Muscle of leg (tissue), 11 donors: ENCODE data around the gene MED25. TPM values are rescaled to one million over a fixed set of nuclear protein-coding genes. Genes with fewer than 3 reads are reported as not detected.

Experiments used
- DNase-seq: peaks from one replicate; pipeline ENCODE4 v3.0.0; 2013
- H3K27ac ChIP-seq: one replicate; pipeline ENCODE4 v1.5.1; 2013; ENCODE audit warnings: mild to moderate bottlenecking, low read length, control low read depth
- H3K27me3 ChIP-seq: one replicate; pipeline ENCODE4 v1.6.1; 2013; ENCODE audit warnings: low read length; ENCODE audit not compliant: control insufficient read depth, insufficient read depth
- H3K36me3 ChIP-seq: one replicate; pipeline ENCODE4 v1.6.1; 2013; ENCODE audit warnings: low read length; ENCODE audit not compliant: control insufficient read depth, insufficient read depth
- H3K4me1 ChIP-seq: one replicate; pipeline ENCODE4 v1.6.1; 2013; ENCODE audit warnings: low read length; ENCODE audit not compliant: control insufficient read depth, insufficient read depth
- H3K4me3 ChIP-seq: one replicate; pipeline ENCODE4 v1.5.1; 2013; ENCODE audit warnings: low read length, control low read depth
- H3K9me3 ChIP-seq: replicated peaks from 2 replicates; pipeline ENCODE4 v1.6.1; 2013; ENCODE audit warnings: low read depth, low read length; ENCODE audit not compliant: control insufficient read depth
- WGBS: methylation state at CpG from one replicate; pipeline ENCODE4 v1.1.5; 2013; ENCODE audit warnings: missing lambda C conversion rate; ENCODE audit not compliant: insufficient coverage; 5-methylcytosine and 5-hydroxymethylcytosine counted together
- polyA plus RNA-seq, 8 donors: library from polyadenylated mRNA; unstranded; fragments of 120-200 nt; gene quantifications; one replicate each; pipeline versions ENCODE4 v1.2.1 to v1.2.3, GENCODE V29; 2013; ENCODE audit warnings: inconsistent platforms in 1 of 8, low replicate concordance in 1 of 8; ENCODE audit not compliant: insufficient read length in 8 of 8, insufficient read depth in 1 of 8
- total RNA-seq: library from RNA; stranded (reverse); fragments of 120-200 nt; gene quantifications from one replicate; pipeline ENCODE4 v1.2.4, GENCODE V29; 2013

Gene MED25
- total and polyA plus RNA-seq, 9 donors = 9.6 to 41.0 (median 34.0) TPM

DNA sequence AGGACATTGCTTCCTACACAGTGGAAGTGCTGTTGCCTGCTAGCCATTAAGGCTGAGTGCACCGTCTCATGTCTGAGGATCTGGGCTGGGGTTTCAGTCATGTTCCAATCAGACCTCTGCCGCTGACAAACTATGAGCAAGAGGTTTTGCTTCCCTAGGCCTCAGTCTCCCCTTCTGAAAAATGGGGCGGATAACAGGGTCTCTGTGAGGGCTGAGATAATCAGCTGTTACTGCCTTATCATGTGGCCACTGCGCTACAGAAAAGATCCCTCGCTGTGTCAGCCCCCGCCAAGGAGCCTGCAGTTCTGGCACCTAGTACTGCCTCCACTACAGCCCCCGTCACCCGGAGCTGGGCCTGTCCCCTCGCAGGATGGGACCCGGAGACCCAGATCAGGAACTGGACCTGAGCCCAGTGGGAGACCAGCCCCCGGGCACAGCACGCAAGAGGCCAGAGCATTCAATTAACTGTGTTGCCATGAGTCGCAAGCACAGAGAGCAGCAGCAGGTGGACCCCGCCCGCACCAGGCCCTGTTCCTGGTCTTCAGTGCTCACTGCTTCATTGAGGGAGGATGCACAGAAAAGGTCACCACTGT, 52.3 kb downstream of the MED25 start:
- Histone ChIP-seq H3K27ac (peak overlapping the region; percentile 92), H3K4me3 (peak overlapping the region; percentile 48), H3K4me1 (peaks cover 52% of the 10 kb centered on the region), H3K9me3 (no peaks in the 10 kb centered on the region), H3K27me3 (no peaks in the 10 kb centered on the region), H3K36me3 (peaks cover 30% of the 10 kb centered on the region)
- 72% methylated on average over 15 of the region's 15 CpGs for WGBS
- DNase-seq = no peak

DNA sequence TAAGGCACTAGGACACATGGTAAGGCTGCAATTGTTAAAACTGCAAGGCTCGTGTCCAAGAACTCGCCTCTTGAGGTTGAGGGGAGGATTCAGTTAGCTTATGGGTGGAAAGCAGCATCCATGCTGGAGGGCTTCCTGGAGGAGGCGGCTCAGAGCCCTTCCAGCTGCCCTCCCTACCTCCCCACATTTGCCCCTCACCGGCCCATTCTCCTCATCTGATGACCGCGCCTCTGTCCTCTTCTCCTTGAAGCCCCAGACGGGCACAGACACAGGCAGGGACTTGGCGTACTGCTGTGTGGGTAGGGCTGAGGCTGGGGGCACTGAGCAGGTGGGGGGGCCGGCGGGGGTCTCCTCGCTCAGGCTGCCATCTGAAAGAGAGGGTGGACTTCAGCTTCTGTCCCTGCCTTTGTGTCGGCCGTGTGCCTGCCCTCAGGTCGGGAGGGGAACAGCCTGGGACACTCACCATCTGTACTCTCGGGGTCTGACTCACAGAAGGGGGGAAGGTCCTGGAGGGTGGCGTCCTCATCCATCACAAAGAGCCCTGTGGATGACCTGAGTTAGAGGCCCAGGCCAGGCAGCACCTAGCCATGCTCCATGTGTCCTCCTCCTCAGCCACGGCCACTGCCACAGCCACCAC, 53.4 kb downstream of the MED25 start:
- H3K4me1 ChIP-seq = peaks cover 48% of the 10 kb centered on the region

DNA sequence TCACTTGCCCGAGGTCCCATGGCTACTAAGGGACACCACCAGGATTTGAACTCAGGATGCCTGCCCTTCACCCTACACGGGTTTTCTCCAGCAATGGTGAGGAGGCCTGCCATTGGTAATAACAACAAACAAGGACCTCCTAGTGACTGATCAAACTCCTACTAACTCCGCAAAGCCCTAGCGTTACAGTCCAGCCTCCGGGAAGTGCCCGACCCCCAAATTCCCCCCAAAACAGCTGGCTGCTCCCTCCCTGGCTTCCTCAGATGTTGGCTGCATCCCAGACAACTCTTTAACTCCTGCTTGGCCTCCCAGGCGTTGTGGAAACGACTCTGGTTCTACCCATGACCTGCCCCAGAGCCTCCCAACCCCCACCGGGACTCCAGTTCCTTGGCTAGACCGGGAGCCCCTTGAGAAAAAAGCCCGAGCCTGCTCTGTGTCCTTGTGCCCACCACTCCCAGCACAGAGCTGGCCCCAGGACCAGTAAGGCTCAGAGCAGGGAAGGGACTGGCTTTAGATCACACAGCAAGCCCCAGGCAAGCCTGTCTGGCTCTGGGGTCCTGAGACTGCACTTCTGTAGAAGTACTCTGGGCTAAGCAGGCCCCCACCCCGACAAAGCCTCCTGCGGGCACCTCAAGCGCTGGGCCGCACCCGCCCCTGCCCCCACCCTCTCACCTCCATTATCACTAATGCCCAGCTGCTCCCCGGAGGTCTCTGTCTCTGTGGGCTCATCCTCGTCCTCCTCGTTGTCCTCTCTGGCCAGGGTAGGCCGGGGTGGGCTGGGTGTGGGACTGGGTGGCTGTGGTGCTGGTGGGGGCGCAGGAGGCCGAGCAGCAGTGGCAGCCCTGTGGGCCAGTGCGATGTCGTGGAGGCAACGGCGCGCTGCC, 54.4 kb downstream of the MED25 start:
- peaks cover 30% of the 10 kb centered on the region for H3K36me3 ChIP-seq
- no peak overlapping the region for H3K27ac ChIP-seq
- 73% methylated on average over 14 of the region's 27 CpGs for WGBS
- no peak overlapping the region for H3K4me3 ChIP-seq
- peaks cover 43% of the 10 kb centered on the region for H3K4me1 ChIP-seq
- DNase-seq = peak; percentile 35
- no peaks in the 10 kb centered on the region for H3K9me3 ChIP-seq
- no peaks in the 10 kb centered on the region for H3K27me3 ChIP-seq

More for the DNA sequence above, 53.4 kb downstream of the MED25 start:
- 93% methylated on average over 4 of the region's 17 CpGs for WGBS
- Histone ChIP-seq H3K4me3 (no peak overlapping the region), H3K9me3 (no peaks in the 10 kb centered on the region), H3K36me3 (peaks cover 30% of the 10 kb centered on the region), H3K27ac (no peak overlapping the region), H3K27me3 (no peaks in the 10 kb centered on the region)
- peak; percentile 40 for DNase-seq

DNA sequence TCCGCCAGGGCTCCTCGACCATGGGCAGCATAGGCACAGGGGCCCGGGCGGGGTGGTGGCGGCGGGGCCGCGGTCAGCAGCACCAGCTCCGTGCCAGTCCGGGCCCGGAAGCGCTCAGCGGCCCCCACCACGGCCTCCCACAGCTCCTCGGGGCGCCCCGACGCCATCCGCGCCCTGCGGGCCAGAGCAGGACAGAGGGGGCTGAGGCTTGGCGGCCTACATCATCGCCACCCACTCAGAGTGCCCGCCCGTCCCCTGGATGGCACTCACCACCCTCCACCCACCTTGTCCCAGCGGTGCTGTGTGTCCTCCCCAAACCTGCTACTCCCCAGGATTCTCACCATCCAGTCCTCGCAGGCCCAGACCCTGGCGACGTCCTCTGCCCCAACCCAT, 55.0 kb downstream of the MED25 start:
- H3K4me1 ChIP-seq = peaks cover 39% of the 10 kb centered on the region
- H3K27me3 ChIP-seq = no peaks in the 10 kb centered on the region
- no peak for DNase-seq
- WGBS = 95% methylated on average over 28 of the region's 29 CpGs
- H3K27ac ChIP-seq = no peak overlapping the region
- no peaks in the 10 kb centered on the region for H3K9me3 ChIP-seq
- H3K4me3 ChIP-seq = no peak overlapping the region
- peaks cover 30% of the 10 kb centered on the region for H3K36me3 ChIP-seq

DNA sequence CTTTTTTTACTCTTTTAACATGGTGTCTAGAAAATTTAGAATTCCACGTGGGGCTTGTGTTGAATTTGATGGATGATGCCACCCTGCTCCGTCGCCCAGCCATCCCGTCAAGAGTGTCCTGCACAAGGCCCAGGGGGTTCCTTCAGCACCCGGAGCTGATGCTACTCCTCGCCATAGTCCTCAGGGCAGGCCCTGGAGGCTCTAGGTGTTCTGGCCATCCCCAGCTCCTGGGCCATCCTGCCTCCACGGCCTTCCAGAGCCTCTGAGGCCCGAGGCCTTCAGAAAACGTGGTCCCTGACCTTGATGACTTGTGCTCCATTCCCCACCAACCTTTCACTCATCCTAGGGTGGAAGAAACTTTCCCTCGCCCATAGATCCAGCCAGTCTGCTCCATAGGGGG, 55.7 kb downstream of the MED25 start:
- H3K9me3 ChIP-seq = no peaks in the 10 kb centered on the region
- H3K4me1 ChIP-seq = peaks cover 39% of the 10 kb centered on the region
- H3K27ac ChIP-seq = no peak overlapping the region
- H3K36me3 ChIP-seq = peaks cover 34% of the 10 kb centered on the region
- H3K4me3 ChIP-seq = no peak overlapping the region
- H3K27me3 ChIP-seq = no peaks in the 10 kb centered on the region
- DNase-seq = no peak
- WGBS = 89% methylated on average over 7 of the region's 10 CpGs

DNA sequence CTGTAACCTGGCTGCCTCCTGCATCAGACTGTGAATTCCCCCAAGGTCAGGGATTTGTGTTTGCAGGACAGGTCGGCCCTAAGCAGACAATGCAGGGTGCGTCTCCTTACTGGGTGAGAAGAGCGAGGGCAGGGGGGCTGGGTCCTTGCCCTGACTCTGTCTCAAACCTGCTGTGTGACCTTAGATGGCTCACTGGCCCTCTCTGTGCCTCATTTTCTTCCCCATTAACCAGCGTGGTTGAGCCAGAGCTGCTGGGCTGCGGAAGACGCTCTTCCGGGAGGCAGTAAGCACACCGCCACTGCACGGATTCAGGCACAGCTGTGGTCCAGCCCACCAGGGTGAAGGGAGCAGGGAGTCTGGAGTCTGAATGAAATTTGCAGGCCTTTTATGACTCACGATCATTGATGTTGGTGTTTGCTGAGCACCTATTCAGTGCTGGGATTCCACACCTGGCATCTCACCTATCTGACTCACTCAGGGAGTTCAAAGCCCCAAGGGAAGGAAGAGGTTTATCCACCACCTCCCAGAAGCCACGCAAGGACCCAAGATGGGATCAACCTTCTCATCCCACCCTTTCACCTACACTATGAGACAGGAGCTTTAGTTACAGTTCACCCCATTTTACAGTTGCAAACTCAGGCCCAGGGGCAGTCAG, 56.5 kb downstream of the MED25 start:
- no peak overlapping the region for H3K27ac ChIP-seq
- no peaks in the 10 kb centered on the region for H3K9me3 ChIP-seq
- no peak overlapping the region for H3K4me3 ChIP-seq
- H3K4me1 ChIP-seq = peaks cover 36% of the 10 kb centered on the region
- H3K27me3 ChIP-seq = no peaks in the 10 kb centered on the region
- DNase-seq = peak; percentile 33
- H3K36me3 ChIP-seq = peaks cover 40% of the 10 kb centered on the region
- WGBS = 93% methylated on average over 10 of the region's 11 CpGs

DNA sequence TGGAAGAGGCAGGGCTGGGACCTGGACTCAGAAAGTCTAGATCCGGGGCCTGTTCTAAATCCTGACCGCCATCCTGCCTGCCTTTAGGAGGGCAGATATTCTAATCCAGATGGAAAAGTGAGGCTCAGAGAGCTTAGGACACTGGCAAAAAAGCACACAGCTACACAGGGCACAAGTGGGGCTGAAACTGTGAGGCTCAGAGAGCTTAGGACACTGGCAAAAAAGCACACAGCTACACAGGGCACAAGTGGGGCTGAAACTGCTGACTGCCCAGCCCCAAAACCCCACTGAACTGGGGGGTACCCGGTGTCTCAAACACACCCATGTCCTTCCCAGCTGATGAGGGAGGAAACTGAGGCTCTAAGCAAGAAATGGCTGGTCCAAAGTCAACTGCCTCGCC, 57.1 kb downstream of the MED25 start:
- peaks cover 33% of the 10 kb centered on the region for H3K4me1 ChIP-seq
- no peaks in the 10 kb centered on the region for H3K27me3 ChIP-seq
- no peak for DNase-seq
- no peak overlapping the region for H3K4me3 ChIP-seq
- H3K27ac ChIP-seq = no peak overlapping the region
- 83% methylated on average over 4 of the region's 4 CpGs for WGBS
- H3K36me3 ChIP-seq = peaks cover 43% of the 10 kb centered on the region
- no peaks in the 10 kb centered on the region for H3K9me3 ChIP-seq

DNA sequence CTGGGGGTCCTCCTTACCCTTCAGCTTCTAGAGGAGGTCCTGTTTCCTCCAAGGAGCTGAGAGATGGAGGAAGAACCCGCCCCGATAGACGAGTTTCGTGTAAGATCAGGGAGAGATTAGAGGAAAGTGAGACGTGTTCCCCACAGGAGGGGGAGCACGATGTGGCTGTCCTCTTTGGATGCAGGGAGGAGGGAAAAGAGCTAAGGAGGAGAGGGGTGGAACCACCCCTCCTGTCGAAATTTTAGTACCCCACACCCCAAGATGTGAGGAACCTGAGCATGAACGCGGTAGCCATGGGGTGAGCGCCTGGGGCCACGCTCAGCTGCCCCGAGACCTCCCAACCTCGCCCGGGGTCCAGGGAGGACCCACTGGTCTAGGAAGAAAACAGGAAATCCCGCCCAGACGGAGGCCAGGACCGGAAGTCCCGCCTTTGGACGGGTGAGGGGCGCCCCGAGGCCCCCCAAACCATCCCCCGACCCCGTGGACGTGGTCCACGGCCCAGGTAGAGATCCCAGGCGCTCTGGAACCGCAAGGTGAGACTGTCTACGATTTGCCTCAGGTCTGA, 57.9 kb downstream of the MED25 start:
- H3K36me3 ChIP-seq = peaks cover 43% of the 10 kb centered on the region
- DNase-seq = peak; percentile 85
- peak overlapping the region; percentile 96 for H3K27ac ChIP-seq
- H3K27me3 ChIP-seq = no peaks in the 10 kb centered on the region
- WGBS = 0% methylated on average over 17 of the region's 28 CpGs
- peaks cover 25% of the 10 kb centered on the region for H3K4me1 ChIP-seq
- H3K4me3 ChIP-seq = peak overlapping the region; percentile 87
- no peaks in the 10 kb centered on the region for H3K9me3 ChIP-seq

DNA sequence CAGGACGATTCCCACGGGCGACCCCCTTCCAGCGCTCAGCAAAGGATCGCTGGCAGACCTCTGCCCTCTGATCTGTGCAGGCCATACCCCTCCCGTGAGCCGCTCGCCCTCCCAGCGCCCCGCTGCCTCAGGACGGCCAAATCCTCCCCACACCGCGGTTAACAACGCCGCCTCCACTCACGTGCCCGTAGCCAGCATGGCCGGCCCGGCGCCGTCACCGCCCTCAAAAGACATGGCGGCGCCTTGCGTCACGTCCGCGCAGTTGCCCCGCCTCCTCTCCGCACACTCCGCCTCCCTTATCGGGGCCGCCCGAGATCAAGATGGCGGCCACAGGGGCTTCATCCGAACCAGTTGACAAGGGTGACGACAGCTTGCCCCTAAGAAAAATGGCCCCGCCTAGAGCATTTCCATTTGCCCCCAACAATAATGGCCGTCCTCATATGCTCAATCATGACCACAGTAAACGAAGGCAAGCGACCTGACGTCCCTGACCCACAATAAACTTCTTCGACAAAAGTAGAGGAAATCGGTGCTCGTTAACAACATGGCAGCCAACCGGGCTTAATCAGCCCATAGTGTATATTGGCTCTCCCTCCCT, 58.4 kb downstream of the MED25 start:
- DNase-seq = peak; percentile 100
- WGBS = 0% methylated on average over 45 of the region's 46 CpGs
- Histone ChIP-seq H3K27me3 (no peaks in the 10 kb centered on the region), H3K4me1 (peaks cover 24% of the 10 kb centered on the region), H3K36me3 (peaks cover 43% of the 10 kb centered on the region), H3K27ac (peak overlapping the region; percentile 99), H3K9me3 (no peaks in the 10 kb centered on the region), H3K4me3 (peak overlapping the region; percentile 87)
